Inflammatory macrophage treated with lipopolysaccharide for 1 hour (primary cell): ENCODE data around the gene DNAAF5.

ENCODE experiments used
- DNase-seq, 2 donors: peaks; one replicate each; pipeline ENCODE4 v3.0.0-alpha.2; 2020 to 2022

The DNAAF5 gene

GRCh38 chr7:770741-771166 is 44.3 kb downstream of the DNAAF5 start:
- DNase-seq, result no peak

- no peak for DNase-seq
These were observed 44.9 kb downstream of the DNAAF5 start for GRCh38 chr7:771234-772004.

DNA sequence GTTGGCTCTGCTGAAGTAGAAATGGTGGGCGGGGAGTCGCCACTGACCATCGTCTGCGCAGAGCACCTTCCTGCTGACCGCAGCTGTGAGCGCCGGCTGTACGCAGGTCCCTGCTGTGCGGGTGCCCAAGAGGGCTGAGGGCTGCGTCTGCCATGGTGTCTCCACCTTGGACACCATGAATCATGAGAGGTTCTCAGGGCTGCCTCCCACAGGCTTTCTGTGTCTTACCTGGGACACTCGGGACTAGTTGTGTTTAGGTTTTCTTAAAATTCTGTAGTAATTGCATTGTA is 45.5 kb downstream of the DNAAF5 start:
- DNase-seq, result no peak

DNA sequence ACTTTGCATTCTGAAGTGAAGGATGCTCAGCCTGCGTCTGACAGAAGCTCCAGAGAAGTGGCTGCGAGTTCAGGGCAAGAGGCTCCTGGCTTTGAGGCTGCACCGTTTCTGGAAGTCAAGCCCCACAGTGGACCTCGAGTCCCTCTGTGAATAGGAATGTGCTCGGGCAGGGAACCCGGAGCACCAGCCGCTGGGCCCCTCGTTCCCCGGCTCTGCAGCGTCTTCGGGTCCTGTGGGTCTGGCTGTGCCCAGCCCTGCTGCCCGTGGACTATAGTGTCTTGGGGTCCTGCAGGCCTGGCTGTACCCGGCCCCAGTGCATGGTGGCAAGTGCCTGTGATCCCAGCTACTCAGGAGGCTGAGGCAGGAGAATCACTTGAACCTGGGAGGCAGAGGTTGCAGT is 45.9 kb downstream of the DNAAF5 start:
- DNase-seq, result no peak

DNA sequence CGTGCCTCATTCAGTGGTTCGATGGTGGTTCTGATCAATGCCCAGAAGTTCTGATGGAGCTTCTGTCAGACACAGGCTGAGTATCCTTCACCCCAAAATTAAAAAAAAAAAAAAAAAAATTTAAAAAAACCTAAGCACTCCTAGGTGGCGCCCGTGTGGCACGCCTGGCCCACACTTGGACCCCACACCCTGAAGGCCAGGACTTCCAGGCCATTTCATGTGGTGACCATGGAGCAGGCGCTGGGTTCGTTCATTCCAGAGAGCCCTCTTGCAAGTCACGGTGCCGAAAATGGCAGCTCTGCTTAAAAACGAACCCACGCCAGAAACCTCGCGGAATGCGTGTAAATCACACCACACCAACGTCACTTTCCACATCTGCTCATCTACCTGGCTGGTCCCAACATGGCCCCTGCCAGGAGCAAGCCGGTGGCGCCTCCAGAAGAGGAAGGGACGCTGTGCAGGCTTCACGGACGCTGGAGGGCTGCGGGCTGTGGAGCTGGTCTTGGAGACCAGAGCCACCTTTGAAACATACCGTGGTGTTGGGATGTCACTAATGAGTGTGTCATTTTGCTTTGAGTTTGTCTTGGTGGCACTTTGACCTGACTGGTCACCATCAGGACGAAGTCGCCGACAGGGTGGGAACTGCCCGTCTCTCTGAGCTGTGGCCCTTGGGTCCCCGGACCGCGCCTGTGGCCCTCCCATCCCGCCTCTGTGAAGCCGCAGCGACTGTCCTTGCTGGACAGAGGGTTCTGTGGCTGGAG is 46.5 kb downstream of the DNAAF5 start:
- no peak for DNase-seq

DNA sequence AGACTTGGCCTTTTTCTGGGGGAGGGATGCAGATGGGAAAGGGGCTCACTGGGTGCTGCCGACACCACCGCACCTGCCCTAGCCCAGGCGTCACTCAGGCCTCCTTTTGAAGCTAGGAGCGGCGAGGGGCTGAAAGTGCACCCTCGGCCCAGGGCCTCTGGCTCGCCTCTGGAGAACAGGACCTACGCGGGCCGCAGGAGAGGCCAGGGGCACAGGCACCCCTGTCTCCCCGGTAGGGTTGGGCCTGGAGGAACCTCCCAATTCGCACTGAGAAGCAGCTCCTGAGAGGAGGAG is 47.1 kb downstream of the DNAAF5 start:
- DNase-seq, result no peak

DNA sequence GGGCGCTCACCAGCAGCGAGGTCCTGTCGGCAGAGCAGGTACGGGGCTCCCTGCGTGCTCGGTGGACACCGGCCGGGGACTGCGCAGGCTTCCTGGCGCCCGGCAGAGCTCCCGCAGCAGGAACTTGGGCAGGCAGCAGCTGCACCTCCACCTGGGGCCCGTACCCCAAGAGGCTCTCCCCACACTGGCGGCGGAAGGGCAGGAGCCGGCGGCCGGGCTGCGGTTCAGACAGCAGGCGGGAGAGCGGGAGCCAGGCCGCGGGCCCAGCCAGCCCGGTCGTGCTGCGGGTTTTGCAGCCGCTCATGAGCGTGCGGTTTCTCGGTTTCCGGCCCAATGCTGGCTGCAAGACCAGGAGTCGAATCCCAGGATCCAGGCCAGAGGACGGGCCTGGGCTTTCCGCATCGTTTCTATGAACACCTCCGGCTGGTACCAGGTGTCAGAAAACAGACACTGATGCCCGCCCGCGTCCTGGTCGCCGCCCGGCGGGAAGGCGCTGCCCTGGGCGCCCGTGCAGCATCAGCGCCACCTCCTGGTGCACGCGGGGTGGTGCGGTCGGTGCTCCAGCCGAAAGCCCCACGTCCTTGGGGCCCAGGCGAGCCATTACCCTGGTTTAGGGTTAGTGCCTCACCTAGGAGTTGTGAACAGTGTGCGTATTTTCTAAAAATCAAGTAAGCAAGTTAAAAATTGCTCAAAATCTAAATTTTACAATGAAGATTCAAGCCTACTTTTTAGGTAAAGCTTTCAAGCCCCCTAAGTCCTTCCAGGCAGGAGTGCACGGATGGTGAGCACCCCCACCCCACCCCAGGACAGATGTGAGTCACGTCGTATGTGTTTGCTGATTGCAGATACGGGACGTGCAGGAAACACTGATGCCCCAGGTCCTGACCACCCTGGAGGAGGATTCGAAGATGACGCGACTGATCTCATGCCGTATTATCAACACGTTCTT is 47.9 kb downstream of the DNAAF5 start:
- DNase-seq, result peak; percentile 1 to 59

GRCh38 chr7:776381-776780 is 49.9 kb downstream of the DNAAF5 start:
- no peak for DNase-seq

DNA sequence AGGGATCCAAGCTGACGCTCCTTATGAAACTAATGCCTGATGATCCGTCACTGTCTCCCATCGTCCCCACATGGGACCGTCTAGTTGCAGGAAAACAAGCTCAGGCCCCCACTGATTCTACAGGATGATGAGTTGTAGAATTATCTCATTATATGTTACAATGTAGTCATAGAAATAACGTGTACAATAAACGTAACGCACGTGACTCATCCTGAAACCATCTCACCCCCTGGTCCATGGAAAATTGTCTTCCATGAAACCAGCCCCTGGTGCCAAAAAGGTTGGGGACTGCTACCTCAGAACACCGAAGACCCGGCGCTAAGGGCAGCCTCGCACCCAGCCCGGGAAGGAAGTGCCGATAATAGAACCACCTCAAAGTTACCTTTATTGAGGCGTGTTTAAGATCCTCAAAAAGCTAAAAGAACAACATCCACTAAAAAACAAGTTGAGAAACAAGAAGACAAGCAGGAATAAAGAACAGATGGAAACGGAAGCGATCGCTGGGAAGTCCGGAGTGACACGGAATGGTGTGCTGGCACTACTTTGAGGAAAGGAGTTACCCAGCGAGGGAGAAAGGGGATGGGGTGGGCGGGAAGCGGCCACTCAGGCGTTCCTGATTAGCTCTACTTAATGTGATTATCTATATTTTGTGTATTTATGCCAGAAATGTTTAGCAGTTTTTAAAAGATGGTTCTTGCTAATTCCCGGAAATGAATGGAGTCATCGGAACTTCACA is 50.7 kb downstream of the DNAAF5 start:
- no peak for DNase-seq

DNA sequence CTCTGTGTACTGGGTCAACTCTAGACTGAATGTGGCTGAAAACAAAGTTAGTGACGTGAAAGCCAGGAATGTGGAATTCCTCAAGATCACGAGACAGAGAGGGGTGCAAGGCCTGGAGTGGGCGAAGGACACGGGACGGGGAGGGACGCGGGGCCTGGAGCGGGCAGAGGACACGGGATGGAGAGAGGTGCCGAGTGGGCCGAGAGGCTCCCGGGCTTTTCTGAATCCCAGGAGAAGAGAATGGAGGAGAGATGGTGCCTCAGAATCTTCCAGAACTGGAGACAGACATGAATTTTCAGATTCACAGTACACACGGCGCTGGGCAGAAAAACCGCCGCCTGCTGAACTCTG is 51.2 kb downstream of the DNAAF5 start:
- DNase-seq, result no peak

- no peak for DNase-seq
These were observed 51.9 kb downstream of the DNAAF5 start for GRCh38 chr7:778271-778967.

- DNase-seq, result no peak
These were observed 52.5 kb downstream of the DNAAF5 start for GRCh38 chr7:778968-779451.

- DNase-seq, result no peak
These were observed 53.0 kb downstream of the DNAAF5 start for GRCh38 chr7:779480-779879.

- DNase-seq, result no peak
These were observed 53.6 kb downstream of the DNAAF5 start for GRCh38 chr7:780081-780480.

GRCh38 chr7:780516-780915 is 54.0 kb downstream of the DNAAF5 start:
- no peak for DNase-seq

DNA sequence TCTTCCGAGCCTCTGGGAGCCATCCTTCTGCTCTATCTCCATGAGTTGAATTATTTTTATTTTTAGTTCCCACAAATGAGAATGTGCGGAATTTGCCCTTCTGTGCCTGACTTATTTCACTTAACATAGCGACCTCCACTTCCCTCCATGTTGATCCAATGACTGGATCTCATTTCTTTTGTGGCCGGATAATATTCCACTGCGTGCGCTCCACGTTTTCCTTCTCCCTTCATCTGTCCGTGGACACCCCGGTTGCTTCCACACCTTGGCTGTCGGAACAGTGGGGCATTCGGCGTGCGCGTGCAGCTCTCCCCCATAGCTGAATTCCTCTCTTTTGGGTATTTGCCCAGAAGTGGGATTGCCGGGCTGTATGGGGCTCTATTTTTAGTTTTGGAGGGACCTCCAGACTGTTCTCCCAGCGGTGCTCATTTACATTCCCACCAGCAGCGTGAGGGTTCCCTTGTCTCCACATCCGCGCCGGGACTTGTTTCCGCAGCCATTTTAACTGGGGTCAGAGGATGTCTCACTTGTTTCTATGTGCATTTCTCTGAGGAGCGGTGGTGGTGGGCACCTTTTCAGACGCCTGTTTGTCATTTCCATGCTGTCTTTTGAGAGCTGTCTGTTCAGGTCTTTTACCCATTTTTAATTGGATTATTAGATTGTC is 54.8 kb downstream of the DNAAF5 start:
- DNase-seq, result no peak

DNA sequence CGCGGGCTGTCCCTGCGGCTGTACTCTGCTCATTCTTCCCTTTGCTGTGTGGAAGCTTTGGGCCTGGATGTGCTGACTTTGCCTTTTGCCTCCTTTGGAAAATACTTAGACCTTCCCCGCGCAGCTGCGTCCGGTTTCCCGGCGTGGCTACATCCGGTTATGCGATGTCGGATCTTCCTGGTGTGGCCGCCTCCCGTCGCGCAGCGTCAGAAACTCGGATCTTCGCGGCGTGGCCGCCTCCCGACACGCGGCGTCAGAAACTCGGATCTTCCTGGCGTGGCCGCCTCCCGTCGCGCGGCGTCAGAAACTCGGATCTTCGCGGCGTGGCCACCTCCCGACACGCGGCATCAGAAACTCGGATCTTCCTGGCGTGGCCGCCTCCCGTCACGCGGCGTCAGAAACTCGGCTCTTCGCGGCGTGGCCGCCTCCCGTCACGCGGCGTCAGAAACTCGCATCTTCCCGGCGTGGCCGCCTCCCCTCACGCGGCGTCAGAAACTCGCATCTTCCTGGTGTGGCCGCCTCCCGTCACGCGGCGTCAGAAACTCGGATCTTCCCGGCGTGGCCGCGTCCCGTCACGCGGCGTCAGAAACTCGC is 55.5 kb downstream of the DNAAF5 start:
- DNase-seq, result no peak

DNA sequence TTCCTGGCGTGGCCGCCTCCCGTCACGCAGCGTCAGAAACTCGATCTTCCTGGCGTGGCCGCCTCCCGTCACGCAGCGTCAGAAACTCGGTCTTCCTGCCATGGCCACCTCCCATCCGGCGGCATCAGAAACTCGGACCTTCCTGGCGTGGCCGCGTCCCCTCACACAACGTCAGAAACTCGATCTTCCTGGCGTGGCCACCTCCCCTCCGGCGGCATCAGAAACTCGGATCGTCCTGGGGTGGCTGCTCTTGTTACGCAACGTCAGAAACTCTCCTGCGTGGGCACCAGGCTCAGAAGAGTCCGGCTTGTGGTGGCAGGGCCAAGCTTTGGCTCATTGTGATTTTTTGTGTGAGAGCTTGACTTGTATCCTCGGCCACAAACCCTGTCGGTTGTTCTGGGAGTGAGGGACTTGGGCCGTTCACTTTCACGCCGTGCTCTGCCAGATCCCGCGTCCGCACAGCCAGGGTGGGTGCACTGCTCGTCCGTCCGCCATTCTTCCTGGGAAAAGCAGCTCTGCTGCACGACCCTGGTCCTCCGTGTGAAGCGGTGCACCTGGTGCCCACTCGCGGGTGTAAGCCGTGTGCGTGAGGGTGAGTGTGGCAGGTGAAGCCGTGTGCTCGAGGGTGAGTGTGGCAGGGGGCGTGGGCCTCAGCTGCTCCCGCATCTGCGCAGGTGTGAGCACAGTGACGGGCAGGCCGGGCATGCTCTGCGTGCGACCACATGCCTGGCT is 56.4 kb downstream of the DNAAF5 start:
- DNase-seq, result no peak

DNA sequence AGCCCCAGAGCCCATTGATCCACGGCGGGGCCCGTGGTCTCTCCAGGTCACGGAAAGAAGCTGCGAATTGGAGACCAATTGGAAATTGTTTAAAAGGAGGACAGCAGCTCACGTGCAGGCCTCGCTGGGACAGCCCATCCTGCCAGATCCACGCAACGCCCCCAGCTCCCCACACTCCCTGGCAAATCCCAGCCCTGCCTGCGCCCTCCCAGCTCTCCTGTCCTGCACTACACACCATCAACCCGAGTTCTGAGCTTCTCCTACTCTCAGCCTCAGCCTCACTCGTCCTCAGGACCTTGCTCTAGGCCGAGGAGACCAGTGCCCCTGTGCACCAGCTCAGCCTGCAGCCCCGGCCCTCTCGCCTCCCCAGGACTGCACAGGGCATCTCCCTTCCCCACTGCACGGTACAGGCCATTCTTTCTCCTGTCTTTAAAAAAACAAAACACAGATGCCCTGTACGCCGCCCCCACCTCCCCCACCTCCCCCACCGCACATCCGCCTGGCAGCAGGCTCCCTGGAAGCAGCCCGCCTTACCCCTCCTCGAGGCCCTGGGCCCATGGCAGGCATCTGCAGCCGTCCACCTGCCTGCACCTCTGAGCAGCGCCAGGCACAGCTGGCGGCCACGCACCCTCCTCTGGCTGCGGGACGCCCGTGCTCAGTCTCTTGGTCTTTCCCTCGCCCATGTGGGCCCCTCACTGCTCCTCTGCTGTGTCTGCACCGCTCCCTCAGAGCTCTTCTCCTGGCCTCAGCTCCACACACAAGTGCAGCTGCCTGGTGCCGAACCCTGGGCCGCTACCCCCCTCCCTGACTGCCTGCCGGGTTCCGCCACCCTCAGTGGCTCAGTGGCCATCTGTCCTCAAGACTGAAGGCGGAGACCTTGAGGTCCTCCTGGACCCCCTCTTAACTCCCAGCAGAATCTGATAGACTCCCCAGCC is 57.3 kb downstream of the DNAAF5 start:
- DNase-seq, result no peak
